Right renal cortex interstitium (tissue), 3 donors: Measurements from ENCODE around the gene NXT2. TPM values are rescaled to one million over a fixed set of nuclear protein-coding genes. Genes with fewer than 3 reads are reported as not detected.

Source experiments
- polyA plus RNA-seq, 3 donors: library from polyadenylated mRNA; unstranded; fragments of 120-200 nt; gene quantifications; one replicate each; pipeline ENCODE4 v1.2.1, GENCODE V29; 2013; ENCODE audit not compliant: insufficient read length in 3 of 3

Gene NXT2
- polyA plus RNA-seq, 3 donors = 18.3 to 21.4 (median 20.8) TPM

Other genes with a start within 250 kb of the NXT2 start
- under 1 TPM in 1 of 3 donors, not detected in 2; 0.03 TPM for gene GUCY2F, start 54.8 kb upstream of the NXT2 start, polyA plus RNA-seq
- gene KCNE5, start 88.3 kb downstream of the NXT2 start, polyA plus RNA-seq = 1 to 10 TPM; 4.9 to 5.2 (median 5.0) TPM
- gene ACSL4, start 196.4 kb downstream of the NXT2 start, polyA plus RNA-seq = 10 to 100 TPM; 56.4 to 73.2 (median 67.2) TPM